Transverse colon (tissue), 4 donors: Measurements from ENCODE around the gene CUTC. TPM values are rescaled to one million over a fixed set of nuclear protein-coding genes. Genes with fewer than 3 reads are reported as not detected.
A peak's percentile ranks its signal among the peaks of the same experiment; 100 is the strongest.
"Not testable (repeated sequence)": the region's sequence is repeated elsewhere in the genome, so short reads cannot be mapped to it uniquely, and the experiment has no call there.

Source experiments
- DNase-seq: peaks from one replicate; pipeline ENCODE4 v3.0.0-alpha.2; 2019
- H3K27ac ChIP-seq, 4 donors: fragments of 200-600 bp; sonication (generic); 2 replicates each; pipeline ENCODE4 v1.5.1; 2016 to 2018; ENCODE audit warnings: inconsistent platforms in 4 of 4
- H3K27me3 ChIP-seq: fragments of 200-600 bp; sonication (generic); 2 replicates; pipeline ENCODE4 v1.5.1; 2017; ENCODE audit warnings: inconsistent platforms
- H3K36me3 ChIP-seq, 4 donors: fragments of 200-600 bp; sonication (generic); 2 replicates each; pipeline ENCODE4 v1.5.1; 2017 to 2019; ENCODE audit warnings: inconsistent platforms in 4 of 4
- H3K4me1 ChIP-seq, 4 donors: fragments of 200-600 bp; sonication (generic); 2 replicates each; pipeline ENCODE4 v1.5.1; 2017 to 2020; ENCODE audit warnings: inconsistent platforms in 4 of 4
- H3K4me3 ChIP-seq, 4 donors: fragments of 200-600 bp; sonication (generic); 1 replicate in 1 of 4; 2 replicates in 3 of 4; pipeline versions ENCODE4 v1.5.1 to v1.6.1; 2017 to 2019; ENCODE audit warnings: inconsistent platforms in 4 of 4
- H3K9me3 ChIP-seq, 2 donors: fragments of 200-600 bp; sonication (generic); 2 replicates each; pipeline ENCODE4 v1.5.1; 2017 to 2019; ENCODE audit warnings: inconsistent platforms in 2 of 2
- CTCF ChIP-seq, 5 experiments: fragments of 200-600 bp in 3 of 5; fragments of 450-650 bp in 2 of 5; sonication (generic) in 3 of 5; IDR thresholded peaks; 1 replicate in 2 of 5; 2 replicates in 3 of 5; pipeline ENCODE4 v1.5.1; 2016 to 2017; ENCODE audit warnings: antibody characterized with exemption in 5 of 5, inconsistent platforms in 3 of 5, mild to moderate bottlenecking in 2 of 5, moderate library complexity in 1 of 5
- EP300 ChIP-seq: sonication (generic); formaldehyde crosslinking; IDR thresholded peaks from one replicate; pipeline ENCODE4 v1.6.1; 2017; ENCODE audit warnings: antibody characterized with exemption, low read depth
- POLR2A ChIP-seq: fragments of 450-650 bp; IDR thresholded peaks from one replicate; pipeline ENCODE4 v1.6.1; 2016; ENCODE audit warnings: antibody characterized with exemption, mild to moderate bottlenecking, moderate library complexity
- POLR2AphosphoS5 ChIP-seq, 3 donors: sonication (generic); formaldehyde crosslinking; IDR thresholded peaks; one replicate each; pipeline ENCODE4 v1.6.1; 2016; ENCODE audit warnings: antibody characterized with exemption in 3 of 3
- WGBS, 2 donors: methylation state at CpG; one replicate each; pipeline ENCODE4 v1.1.5; 2018; ENCODE audit warnings: low coverage in 1 of 2; 5-methylcytosine and 5-hydroxymethylcytosine counted together
- in situ Hi-C, 4 donors: fragments of 200-750 bp; cut with MboI; loops; one replicate each; pipeline versions ENCODE4 v1.15.0 to v1.15.1; 2017; ENCODE audit warnings: low sequenced_read_pairs in 3 of 4, low pct_ligation_motif_present in 1 of 4, low pct_unique_long_range_greater_than_20kb in 1 of 4
- intact Hi-C: fragments of 100-400 bp; cut with DNase I; formaldehyde crosslinking; loops from one replicate; pipeline ENCODE4 v1.15.1; 2023; ENCODE audit warnings: low total_unique reads
- total RNA-seq, 4 donors: library from RNA; depleted of rRNA; stranded (reverse); fragments of >200 nt; gene quantifications; one replicate each; pipeline ENCODE4 v1.1.0, GENCODE V29; 2016

The CUTC gene
- total RNA-seq, 4 donors from 2014 or later, result 6.7 to 27.9 (median 18.5) TPM

- TF ChIP-seq POLR2AphosphoS5 (IDR thresholded peaks at IDR 0.05), result no peak
- TF ChIP-seq EP300, result no peak
- no peak for TF ChIP-seq POLR2A
- no peak for TF ChIP-seq CTCF (IDR thresholded peaks at IDR 0.05)
- in situ Hi-C loops, result loop anchor here in 1 of 4 donors (25.0 kb wide), 1 partner anchor 333 kb away; no protein-coding TSS in a partner anchor
- intact Hi-C loops, result no loop called here
- WGBS, 2 donors, result 81 to 92% methylated on average over 2 of the region's 2 CpGs
- H3K27me3 ChIP-seq, result no peaks in the 10 kb centered on the region
- H3K36me3 ChIP-seq, result peaks cover 0 to 68% (median 29%) of the 10 kb centered on the region in 4 donors
- no peak for DNase-seq
- no peak overlapping the region for H3K27ac ChIP-seq
- no peaks in the 10 kb centered on the region for H3K9me3 ChIP-seq
- H3K4me1 ChIP-seq, result no peaks in the 10 kb centered on the region
- H3K4me3 ChIP-seq, result no peak overlapping the region
Measured at GRCh38 chr10:99720387-99720786, 11.6 kb upstream of the CUTC start.

- intact Hi-C loops, result no loop called here
- Histone ChIP-seq H3K4me1 (peaks cover 0 to 31% (median 9%) of the 10 kb centered on the region in 4 donors), H3K4me3 (no peak overlapping the region), H3K36me3 (peaks cover 0 to 31% (median 8%) of the 10 kb centered on the region in 4 donors), H3K27ac (no peak overlapping the region), H3K9me3 (no peaks in the 10 kb centered on the region), H3K27me3 (no peaks in the 10 kb centered on the region)
- in situ Hi-C loops, result no loop called here
- DNase-seq, result no peak
- TF ChIP-seq EP300 (no peak), CTCF (IDR thresholded peaks at IDR 0.05) (no peak), POLR2A (no peak), POLR2AphosphoS5 (IDR thresholded peaks at IDR 0.05) (no peak)
- WGBS, 2 donors, result 97 to 100% methylated on average over 1 of the region's 1 CpG
Measured at GRCh38 chr10:99730026-99730425, 2.0 kb upstream of the CUTC start.

GRCh38 chr10:99731306-99732032, 565 bp upstream of the CUTC start:
- TF ChIP-seq POLR2AphosphoS5 (IDR thresholded peaks at IDR 0.05) (no peak), CTCF (IDR thresholded peaks at IDR 0.05) (no peak), EP300 (no peak), POLR2A (no peak)
- Histone ChIP-seq H3K9me3 (no peaks in the 10 kb centered on the region), H3K4me1 (peaks cover 0 to 31% (median 9%) of the 10 kb centered on the region in 4 donors), H3K36me3 (peaks cover 0 to 19% (median 3%) of the 10 kb centered on the region in 4 donors), H3K27ac (peak overlapping the region; percentile 94 to 97 (median 95)), H3K27me3 (no peaks in the 10 kb centered on the region), H3K4me3 (peak overlapping the region; percentile 74 to 95 (median 86))
- WGBS, 2 donors, result 4 to 5% methylated on average over 3 to 16 of the region's 16 CpGs
- in situ Hi-C loops, result no loop called here
- intact Hi-C loops, result no loop called here
- DNase-seq, result no peak

- H3K4me3 ChIP-seq, result peak overlapping the region in 2 of 4 donors; percentile 91 to 95
- no peak for DNase-seq
- no peak for TF ChIP-seq POLR2AphosphoS5 (IDR thresholded peaks at IDR 0.05)
- no peak for TF ChIP-seq CTCF (IDR thresholded peaks at IDR 0.05)
- no peak for TF ChIP-seq EP300
- no peak for TF ChIP-seq POLR2A
- no peaks in the 10 kb centered on the region for H3K9me3 ChIP-seq
- in situ Hi-C loops, result no loop called here
- intact Hi-C loops, result no loop called here
- H3K4me1 ChIP-seq, result peaks cover 0 to 31% (median 9%) of the 10 kb centered on the region in 4 donors
- peaks cover 0 to 16% (median 5%) of the 10 kb centered on the region in 4 donors for H3K36me3 ChIP-seq
- WGBS, 2 donors, result 79 to 89% methylated on average over 6 to 8 of the region's 8 CpGs
- peak overlapping the region in 2 of 4 donors; percentile 7 to 97 for H3K27ac ChIP-seq
- H3K27me3 ChIP-seq, result no peaks in the 10 kb centered on the region
Measured at GRCh38 chr10:99733366-99733765, 1.3 kb downstream of the CUTC start.

- H3K27me3 ChIP-seq, H3K9me3 ChIP-seq, H3K27ac ChIP-seq, in situ Hi-C loops, DNase-seq, intact Hi-C loops: not testable (repeated sequence)
- Histone ChIP-seq H3K4me3 (peak overlapping the region in 1 of 4 donors; percentile 91), H3K4me1 (peaks cover 0 to 31% (median 9%) of the 10 kb centered on the region in 4 donors), H3K36me3 (peaks cover 0 to 24% (median 8%) of the 10 kb centered on the region in 4 donors)
- WGBS, 2 donors, result 96 to 100% methylated on average over 4 to 10 of the region's 10 CpGs
Measured at GRCh38 chr10:99734111-99734510, 2.1 kb downstream of the CUTC start.
